ENCODE results near the gene CENPE. TPM values are rescaled to one million over a fixed set of nuclear protein-coding genes. Genes with fewer than 3 reads are reported as not detected.

The CENPE gene
- total RNA-seq, 6 experiments from 2014 or later, result 0.63 to 1.7 (median 0.93) TPM; not detected in 1

DNA sequence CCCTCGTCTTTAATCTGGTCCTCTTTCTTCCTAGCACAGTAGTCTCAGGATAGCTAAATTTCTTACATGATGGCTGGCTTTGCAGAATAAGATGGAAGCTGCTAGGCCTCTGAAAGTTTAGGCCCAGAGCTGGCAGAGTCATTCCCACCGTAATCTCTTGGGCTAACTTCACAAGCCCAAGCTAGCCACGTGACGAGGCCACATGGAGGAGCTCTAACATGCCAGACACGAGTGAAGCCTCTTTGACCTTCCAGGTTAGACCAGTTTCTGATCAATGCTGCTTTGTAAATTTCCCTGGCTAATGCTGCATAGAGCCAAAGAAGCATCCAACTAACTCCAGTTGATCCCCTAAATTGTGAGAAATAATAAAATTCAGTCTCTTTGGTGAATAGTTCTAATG lies 9.5 kb upstream of the CENPE start:
- no peaks in the 10 kb centered on the region for H3K36me3 ChIP-seq
- H3K4me1 ChIP-seq, result no peaks in the 10 kb centered on the region
- intact Hi-C loops (cut with DNase I), result no loop called here
- DNase-seq (peak in 1 of 3 donors; percentile 28), ATAC-seq (peak; percentile 67 to 77 (median 70))
- no peaks in the 10 kb centered on the region for H3K27me3 ChIP-seq
- no peak for TF ChIP-seq POLR2A (IDR thresholded peaks at IDR 0.05)
- TF ChIP-seq, protein P1, sequence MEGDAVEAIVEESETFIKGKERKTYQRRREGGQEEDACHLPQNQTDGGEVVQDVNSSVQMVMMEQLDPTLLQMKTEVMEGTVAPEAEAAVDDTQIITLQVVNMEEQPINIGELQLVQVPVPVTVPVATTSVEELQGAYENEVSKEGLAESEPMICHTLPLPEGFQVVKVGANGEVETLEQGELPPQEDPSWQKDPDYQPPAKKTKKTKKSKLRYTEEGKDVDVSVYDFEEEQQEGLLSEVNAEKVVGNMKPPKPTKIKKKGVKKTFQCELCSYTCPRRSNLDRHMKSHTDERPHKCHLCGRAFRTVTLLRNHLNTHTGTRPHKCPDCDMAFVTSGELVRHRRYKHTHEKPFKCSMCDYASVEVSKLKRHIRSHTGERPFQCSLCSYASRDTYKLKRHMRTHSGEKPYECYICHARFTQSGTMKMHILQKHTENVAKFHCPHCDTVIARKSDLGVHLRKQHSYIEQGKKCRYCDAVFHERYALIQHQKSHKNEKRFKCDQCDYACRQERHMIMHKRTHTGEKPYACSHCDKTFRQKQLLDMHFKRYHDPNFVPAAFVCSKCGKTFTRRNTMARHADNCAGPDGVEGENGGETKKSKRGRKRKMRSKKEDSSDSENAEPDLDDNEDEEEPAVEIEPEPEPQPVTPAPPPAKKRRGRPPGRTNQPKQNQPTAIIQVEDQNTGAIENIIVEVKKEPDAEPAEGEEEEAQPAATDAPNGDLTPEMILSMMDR (IDR thresholded peaks at IDR 0.05), result peak in 2 of 4 donors; percentile 10 to 25
- H3K27ac ChIP-seq, result no peak overlapping the region
- 58% methylated on average over 5 of the region's 5 CpGs for WGBS (ENCODE audit: insufficient coverage, low coverage, low lambda C conversion rate, missing lambda C conversion rate)
- H3K9me3 ChIP-seq, result no peaks in the 10 kb centered on the region
- H3K4me3 ChIP-seq, result no peak overlapping the region

DNA sequence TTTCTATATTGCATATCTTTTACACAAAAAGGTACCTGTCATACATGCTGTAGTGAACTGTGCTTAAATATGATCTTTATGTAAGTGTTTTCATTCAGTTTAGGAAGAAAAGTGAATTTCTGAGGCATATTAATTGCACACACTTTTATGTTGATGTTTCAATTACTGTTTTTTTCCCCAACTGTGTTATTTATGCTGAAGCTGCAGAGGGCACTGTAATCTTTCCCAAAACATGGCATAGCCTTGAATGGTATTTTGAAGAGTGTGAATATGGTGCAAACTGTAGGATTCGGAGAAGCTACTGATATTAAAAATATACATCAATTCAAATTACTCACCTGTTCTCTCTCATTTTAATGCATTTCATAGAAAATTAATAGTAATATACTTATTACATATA lies 6.0 kb upstream of the CENPE start:
- H3K36me3 ChIP-seq, result no peaks in the 10 kb centered on the region
- no peak for DNase-seq
- no peak overlapping the region for H3K4me3 ChIP-seq
- no peaks in the 10 kb centered on the region for H3K4me1 ChIP-seq
- no peaks in the 10 kb centered on the region for H3K9me3 ChIP-seq
- intact Hi-C loops (cut with DNase I), result no loop called here
- TF ChIP-seq, protein P1 (IDR thresholded peaks at IDR 0.05), result peak; percentile 33 to 49 (median 38)
- TF ChIP-seq POLR2A (IDR thresholded peaks at IDR 0.05), result no peak
- 17% methylated on average over 1 of the region's 1 CpG for WGBS (ENCODE audit: insufficient coverage, low coverage, low lambda C conversion rate, missing lambda C conversion rate)
- H3K27ac ChIP-seq, result no peak overlapping the region
- ATAC-seq, result peak; percentile 39 to 60 (median 44)
- no peaks in the 10 kb centered on the region for H3K27me3 ChIP-seq

DNA sequence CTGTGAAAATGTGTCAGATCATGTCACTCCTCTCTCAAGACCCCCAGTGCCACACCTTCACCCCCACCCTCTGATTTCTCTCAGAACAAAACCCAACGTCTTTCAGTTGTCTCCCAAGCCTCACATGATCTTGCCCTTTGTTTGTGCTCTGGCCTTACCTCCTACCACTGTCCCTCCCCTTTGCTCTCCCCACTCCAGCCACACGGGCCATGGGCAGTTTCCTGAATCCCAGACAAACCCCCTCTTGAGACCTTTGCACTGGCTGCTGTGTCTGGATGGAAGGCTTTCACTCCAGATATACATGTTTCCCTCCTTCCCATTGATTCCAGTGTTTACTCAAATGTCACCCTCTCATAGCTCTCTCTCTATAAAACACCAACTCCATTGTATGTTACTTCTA lies 3.6 kb upstream of the CENPE start:
- no peaks in the 10 kb centered on the region for H3K36me3 ChIP-seq
- H3K4me1 ChIP-seq, result no peaks in the 10 kb centered on the region
- intact Hi-C loops (cut with DNase I), result no loop called here
- H3K4me3 ChIP-seq, result no peak overlapping the region
- H3K9me3 ChIP-seq, result no peaks in the 10 kb centered on the region
- TF ChIP-seq, protein P1 (IDR thresholded peaks at IDR 0.05), result no peak
- TF ChIP-seq POLR2A (IDR thresholded peaks at IDR 0.05), result no peak
- WGBS (ENCODE audit: insufficient coverage, low coverage, low lambda C conversion rate, missing lambda C conversion rate), result 16% methylated on average over 2 of the region's 2 CpGs
- DNase-seq (no peak), ATAC-seq (no peak)
- no peak overlapping the region for H3K27ac ChIP-seq
- no peaks in the 10 kb centered on the region for H3K27me3 ChIP-seq

DNA sequence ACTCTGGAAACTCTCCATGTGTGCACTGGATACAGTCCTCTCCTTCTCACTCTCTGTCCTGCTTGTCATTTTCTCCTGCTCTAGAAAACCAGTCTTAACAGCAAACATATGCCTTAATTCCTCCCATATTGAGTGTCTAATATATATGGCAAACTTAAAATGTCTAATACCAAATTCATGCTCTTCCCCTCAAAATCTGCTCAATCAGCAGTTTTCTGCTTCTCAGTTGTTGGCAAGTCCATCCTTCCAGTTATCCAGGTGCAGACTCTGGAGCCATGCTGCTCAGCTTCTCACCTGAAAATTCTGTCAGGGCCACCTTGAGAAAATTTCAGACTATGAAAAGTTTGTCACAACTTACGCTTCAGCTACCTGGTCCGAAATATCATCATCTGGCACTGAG lies 3.1 kb upstream of the CENPE start:
- 100% methylated on average over 2 of the region's 2 CpGs for WGBS (ENCODE audit: insufficient coverage, low coverage, low lambda C conversion rate, missing lambda C conversion rate)
- Histone ChIP-seq H3K36me3 (no peaks in the 10 kb centered on the region), H3K4me1 (no peaks in the 10 kb centered on the region), H3K4me3 (no peak overlapping the region), H3K27me3 (no peaks in the 10 kb centered on the region), H3K27ac (no peak overlapping the region), H3K9me3 (no peaks in the 10 kb centered on the region)
- TF ChIP-seq, protein P1 (IDR thresholded peaks at IDR 0.05), result no peak
- no peak for TF ChIP-seq POLR2A (IDR thresholded peaks at IDR 0.05)
- DNase-seq (no peak), ATAC-seq (no peak)
- intact Hi-C loops (cut with DNase I), result no loop called here

DNA sequence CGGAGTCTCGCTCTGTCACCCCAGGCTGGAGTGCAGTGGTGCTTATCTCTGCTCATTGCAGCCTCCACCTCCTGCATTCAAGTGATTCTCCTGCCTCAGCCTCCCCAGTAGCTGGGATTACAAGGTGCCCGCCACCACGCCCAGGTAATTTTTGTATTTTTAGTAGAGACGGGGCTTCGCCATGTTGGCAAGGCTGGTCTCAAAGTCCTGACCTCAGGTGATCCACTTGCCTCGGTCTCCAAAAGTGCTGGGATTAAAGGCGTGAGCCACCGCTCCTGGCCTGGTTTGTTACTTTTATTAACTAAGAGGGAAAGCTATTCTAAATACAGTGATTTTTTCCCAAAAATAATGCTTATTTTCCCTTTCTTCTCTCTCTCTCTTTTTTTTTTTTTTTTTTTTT lies 866 bp upstream of the CENPE start:
- no peaks in the 10 kb centered on the region for H3K9me3 ChIP-seq
- H3K4me1 ChIP-seq, result no peaks in the 10 kb centered on the region
- ATAC-seq (no peak), DNase-seq (no peak)
- 75% methylated on average over 7 of the region's 9 CpGs for WGBS (ENCODE audit: insufficient coverage, low coverage, low lambda C conversion rate, missing lambda C conversion rate)
- no peaks in the 10 kb centered on the region for H3K36me3 ChIP-seq
- peak overlapping the region; percentile 54 to 75 (median 68) for H3K4me3 ChIP-seq
- H3K27ac ChIP-seq, result no peak overlapping the region
- no peaks in the 10 kb centered on the region for H3K27me3 ChIP-seq
- TF ChIP-seq, protein P1 (IDR thresholded peaks at IDR 0.05), result no peak
- no peak for TF ChIP-seq POLR2A (IDR thresholded peaks at IDR 0.05)
- intact Hi-C loops (cut with DNase I), result no loop called here
